Activated naive CD4-positive, alpha-beta T cell treated with anti-CD3 and anti-CD28 coated beads, Interleukin-2, amount 50 U/mL, for 24 hours (primary cell): ENCODE measurements around the gene COQ8A.
A peak's percentile ranks its signal among the peaks of the same experiment; 100 is the strongest.
"Not testable (repeated sequence)": the region's sequence is repeated elsewhere in the genome, so short reads cannot be mapped to it uniquely, and the experiment has no call there.

Experiments
- H3K27ac Mint-ChIP-seq: one replicate; pipeline ENCODE4 v1.8.0; 2021; ENCODE audit warnings: mild to moderate bottlenecking, mixed read lengths
- H3K27me3 Mint-ChIP-seq: one replicate; pipeline ENCODE4 v1.8.0; 2021; ENCODE audit warnings: mixed read lengths
- H3K36me3 Mint-ChIP-seq: one replicate; pipeline ENCODE4 v1.8.0; 2021; ENCODE audit warnings: mixed read lengths
- H3K4me1 Mint-ChIP-seq: one replicate; pipeline ENCODE4 v1.8.0; 2021; ENCODE audit warnings: mixed read lengths
- H3K4me3 Mint-ChIP-seq: one replicate; pipeline ENCODE4 v1.8.0; 2021; ENCODE audit warnings: mild to moderate bottlenecking, mixed read lengths
- H3K9me3 Mint-ChIP-seq: one replicate; pipeline ENCODE4 v1.8.0; 2021; ENCODE audit warnings: mixed read lengths

The COQ8A gene

GRCh38 chr1:226955857-226956256, 15.8 kb downstream of the COQ8A start:
- not testable (repeated sequence) for H3K27ac Mint-ChIP-seq, H3K9me3 Mint-ChIP-seq, H3K27me3 Mint-ChIP-seq, H3K4me3 Mint-ChIP-seq, H3K36me3 Mint-ChIP-seq
- peaks cover 53% of the 10 kb centered on the region for H3K4me1 Mint-ChIP-seq

DNA sequence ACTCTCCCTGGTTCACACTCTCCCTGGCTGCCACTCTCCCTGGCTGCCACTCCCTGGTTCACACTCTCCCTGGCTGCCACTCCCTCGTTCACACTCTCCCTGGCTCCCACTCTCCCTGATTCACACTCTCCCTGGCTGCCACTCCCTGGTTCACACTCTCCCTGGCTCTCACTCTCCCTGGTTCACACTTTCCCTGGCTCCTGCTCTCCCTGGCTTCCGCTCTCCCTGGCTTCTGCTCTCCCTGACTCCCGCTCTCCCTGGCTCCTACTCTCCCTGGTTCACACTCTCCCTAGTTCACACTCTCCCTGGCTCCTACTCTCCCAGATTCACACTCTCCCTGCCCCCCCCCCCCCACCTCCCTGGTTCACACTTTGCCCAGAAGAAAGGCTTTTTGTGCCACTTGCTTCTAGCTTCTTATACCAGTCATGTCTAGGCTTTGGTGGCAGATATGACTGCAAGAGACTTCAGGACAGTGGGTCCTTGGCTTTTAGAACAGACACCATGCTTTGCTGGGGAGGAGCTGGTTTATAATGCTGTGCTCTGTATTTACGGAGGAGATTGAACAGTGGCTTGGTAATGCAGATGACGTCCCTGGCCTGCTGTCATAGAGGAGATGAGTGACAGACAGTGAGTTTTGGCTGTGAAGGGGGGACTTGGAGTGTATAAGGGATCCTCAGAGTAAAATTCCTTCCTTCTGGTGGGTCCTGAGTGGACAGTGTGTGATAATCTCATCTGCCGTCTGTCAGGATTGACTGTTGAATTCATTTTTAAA, 17.0 kb downstream of the COQ8A start:
- H3K4me3 Mint-ChIP-seq: no peak overlapping the region
- H3K27ac Mint-ChIP-seq: no peak overlapping the region
- no peaks in the 10 kb centered on the region for H3K9me3 Mint-ChIP-seq
- H3K27me3 Mint-ChIP-seq: no peaks in the 10 kb centered on the region
- peaks cover 41% of the 10 kb centered on the region for H3K4me1 Mint-ChIP-seq
- peaks cover 8% of the 10 kb centered on the region for H3K36me3 Mint-ChIP-seq

DNA sequence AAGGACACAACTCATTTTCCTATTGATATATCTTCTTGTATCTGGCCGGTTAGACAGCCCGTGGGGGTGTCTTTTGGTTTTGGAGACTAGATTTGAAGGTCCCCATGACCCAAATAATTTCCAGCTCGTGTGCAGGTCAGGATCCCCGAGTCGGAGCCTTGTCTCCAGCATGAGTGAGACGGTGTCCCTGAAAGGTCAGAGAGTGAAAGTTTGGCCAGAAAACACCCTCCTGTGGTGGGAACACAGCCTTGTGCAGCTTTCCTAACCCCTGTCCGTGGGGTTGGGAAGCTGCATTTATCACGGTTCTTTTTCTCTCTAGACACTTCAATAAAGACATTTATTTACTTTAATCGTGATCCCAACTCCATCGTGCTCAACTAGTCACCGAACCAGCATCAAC, 17.6 kb downstream of the COQ8A start:
- Mint-ChIP-seq H3K27ac (no peak overlapping the region), H3K36me3 (peaks cover 8% of the 10 kb centered on the region), H3K27me3 (no peaks in the 10 kb centered on the region), H3K4me3 (no peak overlapping the region), H3K9me3 (no peaks in the 10 kb centered on the region), H3K4me1 (peaks cover 41% of the 10 kb centered on the region)

DNA sequence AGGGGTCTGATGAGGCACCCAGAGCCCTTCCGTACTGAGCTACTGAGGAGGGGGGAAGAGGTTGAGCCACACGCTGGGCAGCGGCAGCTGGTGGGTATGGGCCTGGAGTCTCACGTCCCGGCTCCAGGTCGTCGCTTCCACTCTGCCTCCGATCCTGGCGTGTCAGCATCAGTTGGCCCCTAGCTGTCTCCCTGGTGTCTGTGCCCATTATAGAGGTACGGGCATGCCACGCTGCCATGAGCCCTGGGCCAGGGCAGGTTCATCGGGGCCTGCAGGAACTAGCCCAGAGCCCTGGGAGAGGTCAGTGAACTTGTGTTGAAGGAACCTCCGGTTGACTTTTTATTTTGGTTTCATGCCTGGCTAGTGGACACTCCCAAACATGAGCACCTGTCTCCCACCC, 18.2 kb downstream of the COQ8A start:
- H3K4me1 Mint-ChIP-seq: peaks cover 38% of the 10 kb centered on the region
- no peak overlapping the region for H3K27ac Mint-ChIP-seq
- H3K4me3 Mint-ChIP-seq: no peak overlapping the region
- H3K36me3 Mint-ChIP-seq: peaks cover 6% of the 10 kb centered on the region
- no peaks in the 10 kb centered on the region for H3K27me3 Mint-ChIP-seq
- H3K9me3 Mint-ChIP-seq: no peaks in the 10 kb centered on the region

DNA sequence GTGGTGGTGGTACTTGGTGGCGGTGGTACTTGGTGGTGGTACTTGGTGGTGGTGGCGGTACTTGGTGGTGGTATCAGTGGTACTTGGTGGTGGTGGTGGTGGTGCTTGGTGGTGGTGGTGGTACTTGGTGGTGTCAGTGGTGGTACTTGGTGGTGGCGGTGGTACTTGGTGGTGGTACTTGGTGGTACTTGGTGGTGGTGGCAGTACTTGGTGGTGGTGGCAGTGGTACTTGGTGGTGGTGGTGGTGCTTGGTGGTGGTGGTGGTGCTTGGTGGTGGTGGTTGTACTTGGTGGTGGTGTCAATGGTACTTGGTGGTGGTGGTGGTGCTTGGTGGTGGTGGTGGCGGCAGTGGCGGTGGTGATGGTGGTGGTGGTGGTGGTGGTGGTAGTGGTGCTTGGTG, 20.2 kb downstream of the COQ8A start:
- no peak overlapping the region for H3K4me3 Mint-ChIP-seq
- no peak overlapping the region for H3K27ac Mint-ChIP-seq
- no peaks in the 10 kb centered on the region for H3K27me3 Mint-ChIP-seq
- H3K9me3 Mint-ChIP-seq: no peaks in the 10 kb centered on the region
- peaks cover 6% of the 10 kb centered on the region for H3K36me3 Mint-ChIP-seq
- peaks cover 25% of the 10 kb centered on the region for H3K4me1 Mint-ChIP-seq

DNA sequence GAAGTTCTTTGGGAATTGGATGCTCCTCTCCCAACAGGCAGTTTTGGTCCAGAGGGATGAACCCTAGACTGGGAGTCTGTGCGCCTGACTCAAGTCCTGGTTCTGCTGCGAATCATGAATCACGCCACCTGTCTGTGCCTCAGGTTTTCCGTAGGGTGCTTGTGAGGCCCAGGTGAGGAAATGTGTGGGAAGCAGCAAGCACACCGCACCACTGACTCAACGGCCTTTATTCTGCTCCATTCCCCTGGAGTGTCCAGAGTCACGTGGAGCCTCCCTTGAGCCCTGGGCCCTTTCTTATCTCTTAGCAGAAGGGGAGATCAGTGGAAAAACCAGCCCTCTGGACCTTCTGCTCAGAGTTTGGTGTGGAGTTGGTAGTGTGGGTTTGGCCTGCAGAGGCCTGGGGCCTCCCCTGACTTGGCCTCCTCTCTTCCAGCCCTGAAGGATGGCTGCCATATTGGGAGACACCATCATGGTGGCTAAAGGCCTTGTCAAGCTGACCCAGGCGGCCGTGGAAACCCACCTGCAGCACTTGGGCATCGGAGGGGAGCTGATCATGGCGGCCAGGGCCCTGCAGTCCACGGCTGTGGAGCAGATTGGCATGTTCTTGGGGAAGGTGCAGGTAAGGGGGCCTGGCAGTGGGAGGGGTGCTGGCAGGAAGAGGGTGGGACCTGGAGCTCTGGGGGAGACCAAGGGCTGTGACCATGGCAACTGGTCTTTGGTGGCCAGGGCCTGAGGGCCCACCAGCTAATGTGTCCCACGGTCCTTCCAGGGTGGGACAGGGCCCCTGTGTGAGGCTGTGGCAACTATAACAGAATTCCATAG, 21.1 kb downstream of the COQ8A start:
- no peak overlapping the region for H3K4me3 Mint-ChIP-seq
- no peak overlapping the region for H3K27ac Mint-ChIP-seq
- no peaks in the 10 kb centered on the region for H3K27me3 Mint-ChIP-seq
- peaks cover 8% of the 10 kb centered on the region for H3K36me3 Mint-ChIP-seq
- no peaks in the 10 kb centered on the region for H3K9me3 Mint-ChIP-seq
- H3K4me1 Mint-ChIP-seq: peaks cover 25% of the 10 kb centered on the region

DNA sequence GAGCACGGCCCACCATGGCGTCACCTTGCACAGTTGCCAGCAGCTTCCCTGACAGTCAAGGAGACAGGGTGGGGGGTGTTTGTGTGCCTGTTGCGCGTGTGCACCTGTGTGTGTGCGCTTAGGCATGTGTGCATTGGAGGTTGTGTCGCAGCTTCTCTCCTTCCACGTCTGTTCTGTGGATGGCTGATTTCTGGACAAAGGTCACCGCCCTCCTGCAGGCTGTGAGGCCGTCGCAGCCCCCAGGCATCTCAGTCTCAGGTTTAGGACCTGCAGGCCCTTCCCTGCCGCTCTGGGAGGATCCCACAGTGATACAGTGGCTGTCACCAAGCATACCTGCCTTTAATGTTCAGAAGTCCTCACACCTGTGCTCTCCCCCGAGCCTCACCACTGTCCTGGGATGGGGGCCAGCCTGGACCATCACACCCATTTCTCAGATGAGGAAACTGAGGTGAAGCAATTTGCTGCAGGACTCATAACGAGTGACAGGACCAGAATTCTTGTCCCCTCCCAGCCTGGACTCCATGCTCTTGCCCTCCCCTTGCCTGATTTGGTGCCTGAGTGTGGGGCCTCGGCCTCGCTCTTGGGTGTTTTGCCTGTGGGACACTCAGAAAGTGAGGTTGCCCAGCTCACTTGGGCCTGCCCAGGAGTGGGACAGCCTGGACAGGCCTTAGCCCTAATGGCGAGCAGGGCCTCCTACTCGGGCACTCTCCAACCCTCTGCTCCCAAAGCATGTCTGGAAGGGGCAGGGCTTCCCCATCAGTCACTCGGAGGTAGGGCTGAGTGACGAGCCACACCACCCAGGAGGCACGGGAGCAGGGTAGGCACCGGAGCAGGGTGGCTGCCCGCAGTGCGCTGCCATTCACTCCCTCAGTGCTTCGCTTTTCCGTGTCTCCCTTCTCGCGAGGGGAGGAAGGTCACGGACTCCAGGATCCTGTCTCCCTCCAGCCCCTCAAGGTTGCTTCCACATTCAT, 22.6 kb downstream of the COQ8A start:
- Mint-ChIP-seq H3K36me3 (peaks cover 17% of the 10 kb centered on the region), H3K9me3 (no peaks in the 10 kb centered on the region), H3K27ac (no peak overlapping the region), H3K4me3 (no peak overlapping the region), H3K4me1 (peaks cover 26% of the 10 kb centered on the region), H3K27me3 (no peaks in the 10 kb centered on the region)

DNA sequence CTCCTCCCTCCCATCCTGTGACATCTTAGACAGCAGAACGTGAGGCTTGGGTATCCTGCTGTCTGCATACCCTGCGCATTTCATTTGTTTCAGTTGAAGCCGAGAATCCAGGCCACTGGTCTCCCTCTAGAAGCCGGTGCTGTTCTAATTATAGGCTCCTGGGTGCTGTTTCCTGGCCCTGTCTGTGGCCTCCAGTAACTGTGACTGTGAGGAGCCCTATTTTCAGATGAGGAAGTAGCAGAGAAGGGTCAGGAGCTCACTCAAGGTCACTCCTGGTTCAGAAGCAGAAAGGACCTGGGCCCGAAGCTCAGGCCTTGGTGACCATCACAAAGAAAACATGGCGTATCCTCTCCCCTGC, 24.0 kb downstream of the COQ8A start:
- no peak overlapping the region for H3K4me3 Mint-ChIP-seq
- peak overlapping the region; percentile 15 for H3K27ac Mint-ChIP-seq
- no peaks in the 10 kb centered on the region for H3K27me3 Mint-ChIP-seq
- H3K9me3 Mint-ChIP-seq: no peaks in the 10 kb centered on the region
- peaks cover 15% of the 10 kb centered on the region for H3K4me1 Mint-ChIP-seq
- H3K36me3 Mint-ChIP-seq: peaks cover 25% of the 10 kb centered on the region

DNA sequence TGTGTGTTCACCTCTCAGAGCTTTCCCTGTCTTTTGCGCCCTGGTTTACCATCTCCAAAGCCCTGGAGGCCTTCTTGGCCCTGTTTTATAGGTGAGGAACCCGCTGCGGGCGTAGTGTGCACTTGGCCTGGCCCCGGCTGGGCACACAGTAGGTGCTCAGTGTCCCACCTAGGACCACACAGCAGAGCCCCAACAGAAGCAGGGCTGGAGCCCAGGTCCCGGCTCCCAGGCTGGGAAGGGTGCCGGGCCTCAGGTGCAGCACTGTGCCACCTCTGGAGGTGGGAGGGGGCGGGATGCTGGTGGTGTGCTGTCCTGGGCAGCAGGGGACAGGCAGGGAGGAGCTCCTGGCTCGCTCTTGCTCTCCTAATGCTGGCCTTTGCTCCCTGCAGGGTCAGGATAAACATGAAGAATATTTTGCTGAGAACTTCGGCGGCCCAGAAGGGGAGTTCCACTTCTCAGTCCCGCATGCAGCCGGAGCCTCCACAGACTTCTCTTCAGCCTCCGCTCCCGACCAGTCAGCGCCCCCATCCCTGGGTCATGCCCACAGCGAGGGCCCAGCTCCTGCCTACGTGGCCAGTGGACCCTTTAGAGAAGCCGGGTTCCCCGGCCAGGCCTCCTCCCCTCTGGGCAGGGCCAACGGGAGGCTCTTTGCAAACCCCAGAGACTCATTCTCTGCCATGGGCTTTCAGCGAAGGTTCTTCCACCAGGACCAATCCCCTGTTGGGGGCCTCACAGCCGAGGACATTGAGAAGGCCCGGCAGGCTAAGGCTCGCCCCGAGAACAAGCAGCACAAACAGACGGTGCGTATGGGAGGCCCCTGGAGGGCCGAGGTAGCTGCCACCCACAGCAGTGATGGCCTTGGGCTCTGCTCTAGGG, 24.8 kb downstream of the COQ8A start:
- Mint-ChIP-seq H3K27ac (no peak overlapping the region), H3K9me3 (no peaks in the 10 kb centered on the region), H3K36me3 (peaks cover 32% of the 10 kb centered on the region), H3K4me3 (no peak overlapping the region), H3K4me1 (peaks cover 7% of the 10 kb centered on the region), H3K27me3 (no peaks in the 10 kb centered on the region)

GRCh38 chr1:226965581-226966440, 25.7 kb downstream of the COQ8A start:
- no peaks in the 10 kb centered on the region for H3K27me3 Mint-ChIP-seq
- H3K4me1 Mint-ChIP-seq: peaks cover 7% of the 10 kb centered on the region
- no peaks in the 10 kb centered on the region for H3K9me3 Mint-ChIP-seq
- H3K36me3 Mint-ChIP-seq: peaks cover 37% of the 10 kb centered on the region
- H3K4me3 Mint-ChIP-seq: no peak overlapping the region
- no peak overlapping the region for H3K27ac Mint-ChIP-seq

- Mint-ChIP-seq H3K4me3 (no peak overlapping the region), H3K9me3 (peaks cover 2% of the 10 kb centered on the region), H3K27ac (no peak overlapping the region), H3K36me3 (peaks cover 39% of the 10 kb centered on the region), H3K4me1 (peaks cover 9% of the 10 kb centered on the region), H3K27me3 (no peaks in the 10 kb centered on the region)
Measured at GRCh38 chr1:226966683-226967082, 26.6 kb downstream of the COQ8A start.

DNA sequence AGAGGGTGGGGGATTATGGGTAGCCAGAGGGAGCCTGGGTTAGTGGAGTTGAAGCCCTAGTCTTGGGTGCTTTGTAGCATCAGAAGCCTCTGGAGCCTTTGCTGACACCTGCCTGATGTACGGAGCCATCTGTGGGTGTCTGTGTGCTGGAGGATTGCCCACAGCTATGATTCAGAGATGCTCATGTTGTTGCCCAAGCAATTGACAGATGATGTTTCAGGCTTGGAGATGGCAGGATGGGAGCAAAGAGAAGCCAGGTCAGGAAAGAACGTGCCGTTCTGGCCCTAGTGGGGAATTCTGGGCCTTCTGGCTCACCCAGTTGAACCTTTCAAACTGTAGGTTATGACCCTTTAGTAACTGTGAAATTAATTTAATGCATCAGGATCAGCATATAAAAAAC, 27.6 kb downstream of the COQ8A start:
- no peak overlapping the region for H3K27ac Mint-ChIP-seq
- no peaks in the 10 kb centered on the region for H3K27me3 Mint-ChIP-seq
- peaks cover 44% of the 10 kb centered on the region for H3K36me3 Mint-ChIP-seq
- H3K4me1 Mint-ChIP-seq: peaks cover 15% of the 10 kb centered on the region
- H3K4me3 Mint-ChIP-seq: no peak overlapping the region
- H3K9me3 Mint-ChIP-seq: peaks cover 7% of the 10 kb centered on the region

- Mint-ChIP-seq H3K27ac (peak overlapping the region; percentile 36), H3K9me3 (peaks cover 7% of the 10 kb centered on the region), H3K4me3 (no peak overlapping the region), H3K4me1 (peaks cover 15% of the 10 kb centered on the region), H3K27me3 (no peaks in the 10 kb centered on the region), H3K36me3 (peaks cover 36% of the 10 kb centered on the region)
Measured at GRCh38 chr1:226971765-226972164, 31.7 kb downstream of the COQ8A start.

DNA sequence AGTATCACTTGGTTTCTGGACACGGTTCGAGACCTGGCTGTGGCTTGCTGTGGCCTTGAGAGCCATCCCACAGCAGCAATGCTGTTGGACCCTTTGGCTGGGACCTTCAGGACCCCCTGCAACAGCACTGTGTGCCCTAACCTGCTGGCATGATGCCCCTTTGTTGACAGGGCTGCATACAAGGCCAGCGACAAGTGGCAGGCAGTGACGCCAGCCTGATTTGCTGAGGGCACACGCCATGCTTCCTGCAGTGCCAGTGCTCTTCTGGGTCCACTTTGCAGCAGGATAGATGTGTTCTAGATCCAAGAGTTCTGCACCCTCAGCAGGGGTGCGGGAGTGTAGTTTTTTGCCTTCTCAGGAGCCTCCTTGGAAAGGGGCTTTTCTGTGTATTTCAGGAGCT, 32.8 kb downstream of the COQ8A start:
- Mint-ChIP-seq H3K36me3 (peaks cover 28% of the 10 kb centered on the region), H3K4me1 (peaks cover 7% of the 10 kb centered on the region), H3K27ac (no peak overlapping the region), H3K4me3 (no peak overlapping the region), H3K9me3 (peaks cover 7% of the 10 kb centered on the region), H3K27me3 (no peaks in the 10 kb centered on the region)
